HEK293 (cell line): Measurements from ENCODE around the gene HS1BP3.
A peak's percentile ranks its signal among the peaks of the same experiment; 100 is the strongest.

ENCODE experiments used
- CTCF ChIA-PET: fragments of 350-600 bp; formaldehyde crosslinking; extraction: SDS; loops from one replicate; lab custom pipeline; 2021; ENCODE audit warnings: antibody characterized with exemption; lab: Yijun Ruan, JAX
- POLR2A ChIA-PET: fragments of 300-600 bp; formaldehyde crosslinking; extraction: SDS; loops from one replicate; lab custom pipeline; 2020; ENCODE audit warnings: antibody characterized with exemption, inconsistent platforms; lab: Yijun Ruan, JAX
- H3K27ac ChIP-seq: fragments of 200-500 bp; sonication (Bioruptor generic); 2 replicates; pipeline ENCODE4 v1.5.1; 2014; ENCODE audit warnings: low read depth, low read length, control low read depth, inconsistent platforms; ENCODE audit errors: extremely low read depth
- H3K36me3 ChIP-seq, 2 experiments: fragments of 200-500 bp in 1 of 2; sonication (Bioruptor generic) in 1 of 2; 1 replicate in 1 of 2; 2 replicates in 1 of 2; pipeline ENCODE4 v1.5.1; 2014 to 2017; ENCODE audit warnings: inconsistent platforms in 2 of 2, low read length in 2 of 2; ENCODE audit not compliant: control insufficient read depth in 2 of 2, insufficient read depth in 1 of 2
- H3K4me1 ChIP-seq: fragments of 200-500 bp; sonication (Bioruptor generic); 2 replicates; pipeline ENCODE4 v1.5.1; 2014; ENCODE audit warnings: mild to moderate bottlenecking, low read length, inconsistent platforms; ENCODE audit not compliant: control insufficient read depth, insufficient read depth
- H3K4me3 ChIP-seq: 2 replicates; pipeline ENCODE4 v1.5.1; 2011; ENCODE audit warnings: low read depth, mild to moderate bottlenecking, control low read depth, low read length, moderate library complexity
- H3K9me3 ChIP-seq: fragments of 200-500 bp; sonication (Bioruptor generic); 2 replicates; pipeline ENCODE4 v1.5.1; 2014; ENCODE audit warnings: low read depth, low read length, inconsistent platforms; ENCODE audit not compliant: control insufficient read depth, insufficient read depth
- BCL11B ChIP-seq: fragments of 450-650 bp; formaldehyde crosslinking; IDR thresholded peaks from 2 replicates; pipeline ENCODE4 v1.5.1; 2016; ENCODE audit warnings: low read depth, missing biosample characterization, missing genetic modification characterization
- FEZF1 ChIP-seq: fragments of 450-650 bp; formaldehyde crosslinking; IDR thresholded peaks from 2 replicates; pipeline ENCODE4 v1.5.1; 2016; ENCODE audit warnings: missing biosample characterization, missing genetic modification characterization
- GLI4 ChIP-seq: fragments of 450-650 bp; formaldehyde crosslinking; IDR thresholded peaks from 2 replicates; pipeline ENCODE4 v1.5.1; 2016; ENCODE audit warnings: missing biosample characterization, missing genetic modification characterization
- GLIS2 ChIP-seq: fragments of 450-650 bp; formaldehyde crosslinking; IDR thresholded peaks from 2 replicates; pipeline ENCODE4 v1.5.1; 2016; ENCODE audit warnings: missing biosample characterization, missing genetic modification characterization
- PRDM1 ChIP-seq: fragments of 450-650 bp; formaldehyde crosslinking; IDR thresholded peaks from 2 replicates; pipeline ENCODE4; 2016; ENCODE audit warnings: missing biosample characterization, missing genetic modification characterization
- SCRT1 ChIP-seq: fragments of 450-650 bp; formaldehyde crosslinking; IDR thresholded peaks from 2 replicates; pipeline ENCODE4 v1.5.1; 2016; ENCODE audit warnings: missing biosample characterization, missing genetic modification characterization, borderline replicate concordance
- SETDB1 ChIP-seq: IDR thresholded peaks from one replicate; pipeline ENCODE4 v1.6.1; 2017; ENCODE audit warnings: mild to moderate bottlenecking, low read length, moderate library complexity, mixed read lengths; ENCODE audit not compliant: insufficient read length
- SP2 ChIP-seq: fragments of 450-650 bp; formaldehyde crosslinking; IDR thresholded peaks from 2 replicates; pipeline ENCODE4 v1.5.1; 2016; ENCODE audit warnings: missing biosample characterization, missing genetic modification characterization
- TCF7L2 ChIP-seq: IDR thresholded peaks from 2 replicates; pipeline ENCODE4 v1.6.1; 2011; ENCODE audit warnings: low read depth, mild to moderate bottlenecking, inconsistent platforms, low read length, moderate library complexity, borderline replicate concordance
- ZBTB20 ChIP-seq: fragments of 450-650 bp; formaldehyde crosslinking; IDR thresholded peaks from 2 replicates; pipeline ENCODE4 v1.5.1; 2016; ENCODE audit warnings: missing biosample characterization, missing genetic modification characterization
- ZBTB6 ChIP-seq: fragments of 450-650 bp; formaldehyde crosslinking; IDR thresholded peaks from 2 replicates; pipeline ENCODE4 v1.5.1; 2017; ENCODE audit warnings: missing biosample characterization, missing genetic modification characterization
- ZBTB8A ChIP-seq: fragments of 450-650 bp; formaldehyde crosslinking; IDR thresholded peaks from 2 replicates; pipeline ENCODE4 v1.5.1; 2016; ENCODE audit warnings: missing biosample characterization, missing genetic modification characterization
- ZNF10 ChIP-seq: fragments of 450-650 bp; formaldehyde crosslinking; IDR thresholded peaks from 2 replicates; pipeline ENCODE4 v1.5.1; 2017; ENCODE audit warnings: missing biosample characterization, missing genetic modification characterization
- ZNF175 ChIP-seq: fragments of 450-650 bp; formaldehyde crosslinking; IDR thresholded peaks from 2 replicates; pipeline ENCODE4 v1.5.1; 2016; ENCODE audit warnings: missing biosample characterization, missing genetic modification characterization
- ZNF2 ChIP-seq: fragments of 450-650 bp; formaldehyde crosslinking; IDR thresholded peaks from 2 replicates; pipeline ENCODE4 v1.5.1; 2016; ENCODE audit warnings: missing biosample characterization, missing genetic modification characterization
- ZNF248 ChIP-seq: fragments of 450-650 bp; formaldehyde crosslinking; IDR thresholded peaks from 2 replicates; pipeline ENCODE4 v1.5.1; 2017; ENCODE audit warnings: missing biosample characterization, missing genetic modification characterization
- ZNF26 ChIP-seq: fragments of 450-650 bp; formaldehyde crosslinking; IDR thresholded peaks from 2 replicates; pipeline ENCODE4 v1.5.1; 2016; ENCODE audit warnings: missing biosample characterization, missing genetic modification characterization
- ZNF335 ChIP-seq: fragments of 450-650 bp; formaldehyde crosslinking; conservative IDR thresholded peaks from 2 replicates; pipeline ENCODE4 v1.5.1; 2016; ENCODE audit warnings: missing biosample characterization, missing genetic modification characterization
- ZNF423 ChIP-seq: fragments of 450-650 bp; formaldehyde crosslinking; IDR thresholded peaks from 2 replicates; pipeline ENCODE4 v1.5.1; 2016; ENCODE audit warnings: missing biosample characterization, missing genetic modification characterization
- ZNF473 ChIP-seq: fragments of 450-650 bp; formaldehyde crosslinking; IDR thresholded peaks from 2 replicates; pipeline ENCODE4 v1.5.1; 2017; ENCODE audit warnings: missing biosample characterization, missing genetic modification characterization
- ZNF514 ChIP-seq: fragments of 450-650 bp; formaldehyde crosslinking; IDR thresholded peaks from 2 replicates; pipeline ENCODE4 v1.5.1; 2016; ENCODE audit warnings: missing biosample characterization, missing genetic modification characterization
- ZNF530 ChIP-seq: fragments of 450-650 bp; formaldehyde crosslinking; IDR thresholded peaks from 2 replicates; pipeline ENCODE4 v1.5.1; 2016; ENCODE audit warnings: low read depth, missing biosample characterization, missing genetic modification characterization
- ZNF596 ChIP-seq: fragments of 450-650 bp; IDR thresholded peaks from 2 replicates; pipeline ENCODE4 v1.5.0; 2018; ENCODE audit warnings: missing biosample characterization, mild to moderate bottlenecking, missing genetic modification characterization, moderate library complexity
- ZNF76 ChIP-seq: fragments of 450-650 bp; formaldehyde crosslinking; IDR thresholded peaks from 2 replicates; pipeline ENCODE4; 2016; ENCODE audit warnings: low read depth, missing biosample characterization, missing genetic modification characterization, borderline replicate concordance
- ZNF768 ChIP-seq: fragments of 450-650 bp; formaldehyde crosslinking; IDR thresholded peaks from 2 replicates; pipeline ENCODE4 v1.5.1; 2018; ENCODE audit warnings: missing biosample characterization, mild to moderate bottlenecking, missing genetic modification characterization
- ZNF777 ChIP-seq: fragments of 450-650 bp; formaldehyde crosslinking; IDR thresholded peaks from 2 replicates; pipeline ENCODE4 v1.5.1; 2017; ENCODE audit warnings: missing biosample characterization, missing genetic modification characterization, borderline replicate concordance
- ZSCAN23 ChIP-seq: fragments of 450-650 bp; formaldehyde crosslinking; IDR thresholded peaks from 2 replicates; pipeline ENCODE4 v1.5.1; 2016; ENCODE audit warnings: missing biosample characterization, missing genetic modification characterization
- ZSCAN30 ChIP-seq: fragments of 450-650 bp; IDR thresholded peaks from 2 replicates; pipeline ENCODE4 v1.5.1; 2018; ENCODE audit warnings: missing biosample characterization, mild to moderate bottlenecking, missing genetic modification characterization, moderate library complexity
- TF ChIP-seq, protein P1 (sequence below): fragments of 450-650 bp; formaldehyde crosslinking; optimal IDR thresholded peaks from 2 replicates; pipeline ENCODE3; 2016; ENCODE audit warnings: missing biosample characterization, mild to moderate bottlenecking, missing genetic modification characterization
- TF ChIP-seq, protein P2 (sequence below): fragments of 450-650 bp; IDR thresholded peaks from 2 replicates; pipeline ENCODE4 v1.5.1; 2018; ENCODE audit warnings: missing biosample characterization, mild to moderate bottlenecking, missing genetic modification characterization

Gene HS1BP3

DNA sequence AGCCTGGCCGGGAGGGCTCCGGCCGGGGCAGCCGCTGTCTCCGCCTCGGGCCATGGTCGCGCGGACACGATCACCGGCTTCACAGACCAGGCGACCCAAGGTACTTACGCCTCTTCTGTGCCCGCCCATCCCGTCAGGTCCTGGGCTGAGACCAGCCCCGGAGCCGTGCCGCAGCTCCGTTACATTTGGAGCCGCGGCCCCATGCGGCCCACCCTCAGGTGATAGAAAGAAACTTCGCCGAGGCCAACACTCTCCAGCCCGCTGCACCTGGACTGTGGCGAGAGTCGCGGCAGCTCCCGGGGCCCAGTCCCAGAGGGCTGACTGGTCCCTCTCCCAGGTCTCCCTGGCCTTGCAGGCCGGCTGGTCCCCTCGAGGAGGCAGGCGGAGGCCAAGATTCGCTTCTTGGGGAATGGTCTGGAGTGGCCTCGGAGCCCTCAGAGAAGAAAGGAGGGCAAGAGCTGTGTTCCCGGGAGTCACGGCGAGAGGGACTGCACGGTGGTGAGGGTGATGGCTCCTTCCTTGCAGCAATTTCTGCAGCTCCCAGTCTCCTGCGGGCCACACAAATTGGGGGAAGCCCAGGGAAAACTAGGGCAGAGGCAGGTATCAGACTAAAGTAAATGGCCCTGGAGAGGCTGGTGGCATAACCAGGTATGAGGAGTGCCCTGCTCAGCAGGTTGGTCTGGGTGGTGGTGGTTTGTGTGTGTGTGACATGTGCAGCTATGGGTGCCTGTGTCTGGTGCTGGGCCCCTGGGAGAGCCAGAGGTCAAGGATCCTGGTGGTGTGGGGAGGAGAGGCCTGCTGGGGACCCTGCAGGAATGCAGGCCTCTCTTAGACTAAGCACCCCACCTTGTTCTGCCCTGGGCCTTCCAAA, 16.9 kb upstream of the HS1BP3 start:
- H3K36me3 ChIP-seq, result peaks cover 0 to 29% of the 10 kb centered on the region in 2 experiments; a peak in 1 of 3 replicates
- peak overlapping the region; percentile 37; the same call in 1 of the 2 replicates for H3K27ac ChIP-seq
- TF ChIP-seq ZSCAN30 (tag by site-specific recombination) (no peak), ZNF10 (tag by site-specific recombination) (peak; percentile 59; the same call in 1 of the 2 replicates), ZNF777 (tag by site-specific recombination) (0 out of 2 replicates have a peak, but pooled peaks have one; percentile 27), GLIS2 (0 out of 2 replicates have a peak, but pooled peaks have one; percentile 12), SP2 (0 out of 2 replicates have a peak, but pooled peaks have one; percentile 21), ZBTB8A (tag by site-specific recombination) (peak; percentile 58), ZNF423 (tag by site-specific recombination) (no peak), ZNF596 (no peak), ZNF76 (tag by site-specific recombination) (0 out of 2 replicates have a peak, but pooled peaks have one; percentile 20), ZNF335 (tag by site-specific recombination) (peak; percentile 39), ZBTB20 (peak; percentile 75)
- TF ChIP-seq, protein P1, sequence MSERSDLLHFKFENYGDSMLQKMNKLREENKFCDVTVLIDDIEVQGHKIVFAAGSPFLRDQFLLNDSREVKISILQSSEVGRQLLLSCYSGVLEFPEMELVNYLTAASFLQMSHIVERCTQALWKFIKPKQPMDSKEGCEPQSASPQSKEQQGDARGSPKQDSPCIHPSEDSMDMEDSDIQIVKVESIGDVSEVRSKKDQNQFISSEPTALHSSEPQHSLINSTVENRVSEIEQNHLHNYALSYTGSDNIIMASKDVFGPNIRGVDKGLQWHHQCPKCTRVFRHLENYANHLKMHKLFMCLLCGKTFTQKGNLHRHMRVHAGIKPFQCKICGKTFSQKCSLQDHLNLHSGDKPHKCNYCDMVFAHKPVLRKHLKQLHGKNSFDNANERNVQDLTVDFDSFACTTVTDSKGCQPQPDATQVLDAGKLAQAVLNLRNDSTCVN, result peak; percentile 43
- TF ChIP-seq, all 188 proteins: peak for 9
- H3K4me3 ChIP-seq, result peak overlapping the region; percentile 47
- ChIA-PET POLR2A (interaction anchor here (0.7 to 1.4 kb wide), 2 partner anchors 17 to 221 kb away, joined by 3 to 6 read pairs; partner anchors contain the start of genes HS1BP3 and RHOB), CTCF (interaction anchor here (0.5 to 1.5 kb wide), 8 partner anchors 9 to 471 kb away, joined by 3 to 9 read pairs (median 4); no protein-coding TSS in a partner anchor)
- no peaks in the 10 kb centered on the region for H3K4me1 ChIP-seq
- H3K9me3 ChIP-seq, result no peaks in the 10 kb centered on the region

- Histone ChIP-seq H3K36me3 (peaks cover 0 to 23% of the 10 kb centered on the region in 2 experiments; a peak in 1 of 3 replicates), H3K4me1 (no peaks in the 10 kb centered on the region), H3K4me3 (peak overlapping the region; percentile 49), H3K27ac (peak overlapping the region; percentile 37; the same call in 1 of the 2 replicates), H3K9me3 (no peaks in the 10 kb centered on the region)
- CTCF ChIA-PET, result interaction anchor here (0.5 to 1.5 kb wide), 5 partner anchors 9 to 295 kb away, joined by 3 to 13 read pairs (median 4); no protein-coding TSS in a partner anchor
- POLR2A ChIA-PET, result interaction anchor here (1.4 to 1.8 kb wide), 2 partner anchors 16 to 220 kb away, joined by 6 to 7 read pairs; partner anchors contain the start of genes HS1BP3 and RHOB
- TF ChIP-seq BCL11B (no peak), ZNF175 (tag by site-specific recombination) (no peak), ZNF530 (tag by site-specific recombination) (no peak), GLI4 (tag by site-specific recombination) (no peak), ZNF248 (tag by site-specific recombination) (no peak), ZNF26 (no peak), ZBTB6 (no peak), ZNF514 (tag by site-specific recombination) (no peak), SCRT1 (tag by site-specific recombination) (no peak), ZNF2 (tag by site-specific recombination) (no peak), FEZF1 (no peak), ZNF768 (tag by site-specific recombination) (no peak), ZSCAN23 (tag by site-specific recombination) (no peak), PRDM1 (tag by site-specific recombination) (no peak), ZNF473 (tag by site-specific recombination) (no peak), SETDB1 (no peak), TCF7L2 (no peak)
- TF ChIP-seq, protein P2, sequence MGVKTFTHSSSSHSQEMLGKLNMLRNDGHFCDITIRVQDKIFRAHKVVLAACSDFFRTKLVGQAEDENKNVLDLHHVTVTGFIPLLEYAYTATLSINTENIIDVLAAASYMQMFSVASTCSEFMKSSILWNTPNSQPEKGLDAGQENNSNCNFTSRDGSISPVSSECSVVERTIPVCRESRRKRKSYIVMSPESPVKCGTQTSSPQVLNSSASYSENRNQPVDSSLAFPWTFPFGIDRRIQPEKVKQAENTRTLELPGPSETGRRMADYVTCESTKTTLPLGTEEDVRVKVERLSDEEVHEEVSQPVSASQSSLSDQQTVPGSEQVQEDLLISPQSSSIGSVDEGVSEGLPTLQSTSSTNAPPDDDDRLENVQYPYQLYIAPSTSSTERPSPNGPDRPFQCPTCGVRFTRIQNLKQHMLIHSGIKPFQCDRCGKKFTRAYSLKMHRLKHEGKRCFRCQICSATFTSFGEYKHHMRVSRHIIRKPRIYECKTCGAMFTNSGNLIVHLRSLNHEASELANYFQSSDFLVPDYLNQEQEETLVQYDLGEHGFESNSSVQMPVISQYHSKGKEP (tag by site-specific recombination), result no peak
Measured at GRCh38 chr2:20667151-20667530, 16.2 kb upstream of the HS1BP3 start.
